Fibroblast of lung (primary cell): ENCODE measurements around the gene SAMD3.

Source experiments
- CTCF ChIP-seq, 2 donors: IDR thresholded peaks in 1 of 2; conservative IDR thresholded peaks in 1 of 2; 1 replicate in 1 of 2; 2 replicates in 1 of 2; pipeline ENCODE4 v1.5.1; 2011 to 2012; ENCODE audit warnings: low read length in 2 of 2, control low read depth in 1 of 2, inconsistent platforms in 1 of 2, low read depth in 1 of 2, mild to moderate bottlenecking in 1 of 2
- EZH2 ChIP-seq: IDR thresholded peaks from 2 replicates; pipeline ENCODE4 v1.5.1; 2012; ENCODE audit warnings: low read length, control low read depth, mild to moderate bottlenecking; ENCODE audit errors: missing control alignments

- TF ChIP-seq EZH2 (no peak), CTCF (conservative IDR thresholded peaks at IDR 0.05 in 1 of 2, IDR thresholded peaks at IDR 0.05 in 1 of 2; ENCODE audit: low read depth in 1 of 2, low read length in 2 of 2) (no peak)
Measured at GRCh38 chr6:130098317-130098716, 124.4 kb downstream of the SAMD3 start.
